WTC11 (cell line): ENCODE data around the gene CNPY4. TPM values are rescaled to one million over a fixed set of nuclear protein-coding genes. Genes with fewer than 3 reads are reported as not detected.

Source experiments
- ATF6 ChIP-seq: sonication (generic); formaldehyde crosslinking; IDR thresholded peaks from 2 replicates; pipeline ENCODE4 v1.8.1; 2023; ENCODE audit warnings: mild to moderate bottlenecking, missing genetic modification reagents
- E2F5 ChIP-seq: sonication (generic); formaldehyde crosslinking; IDR thresholded peaks from 2 replicates; pipeline ENCODE4 v1.8.1; 2022; ENCODE audit warnings: mild to moderate bottlenecking, moderate library complexity, missing genetic modification reagents
- ELF4 ChIP-seq: sonication (generic); formaldehyde crosslinking; IDR thresholded peaks from 2 replicates; pipeline ENCODE4 v1.8.1; 2022; ENCODE audit warnings: low read depth, mild to moderate bottlenecking, moderate library complexity, missing genetic modification reagents
- ERG ChIP-seq: fragments of 250-450 bp; sonication (Bioruptor Pico); IDR thresholded peaks from 2 replicates; pipeline ENCODE4 v1.8.0; 2021; ENCODE audit warnings: mild to moderate bottlenecking
- FOXP1 ChIP-seq: sonication (generic); formaldehyde crosslinking; IDR thresholded peaks from 2 replicates; pipeline ENCODE4 v1.8.0; 2022; ENCODE audit warnings: missing genetic modification reagents, mild to moderate bottlenecking, moderate library complexity, borderline replicate concordance
- KAT7 ChIP-seq: sonication (generic); formaldehyde crosslinking; IDR thresholded peaks from 2 replicates; pipeline ENCODE4 v1.8.1; 2023; ENCODE audit warnings: missing genetic modification reagents, mild to moderate bottlenecking, borderline replicate concordance
- NFATC4 ChIP-seq: fragments of 250-450 bp; sonication (Bioruptor Pico); IDR thresholded peaks from 2 replicates; pipeline ENCODE4 v1.9.0; 2021; ENCODE audit warnings: mild to moderate bottlenecking
- NFE2L1 ChIP-seq: sonication (generic); formaldehyde crosslinking; IDR thresholded peaks from 2 replicates; pipeline ENCODE4 v1.8.1; 2023; ENCODE audit warnings: missing genetic modification reagents
- NR1H2 ChIP-seq: sonication (generic); formaldehyde crosslinking; IDR thresholded peaks from 2 replicates; pipeline ENCODE4 v1.9.0; 2021; ENCODE audit warnings: mild to moderate bottlenecking, moderate library complexity, missing genetic modification reagents
- PRDM15 ChIP-seq: sonication (generic); formaldehyde crosslinking; IDR thresholded peaks from 2 replicates; pipeline ENCODE4 v1.8.0; 2022; ENCODE audit warnings: missing genetic modification reagents
- PREB ChIP-seq: sonication (generic); formaldehyde crosslinking; IDR thresholded peaks from 2 replicates; pipeline ENCODE4 v1.8.1; 2022; ENCODE audit warnings: mild to moderate bottlenecking, missing genetic modification reagents, moderate library complexity, borderline replicate concordance
- RELA ChIP-seq: sonication (generic); formaldehyde crosslinking; IDR thresholded peaks from 2 replicates; pipeline ENCODE4 v1.8.1; 2022; ENCODE audit warnings: missing genetic modification reagents, mild to moderate bottlenecking, borderline replicate concordance
- STAT6 ChIP-seq: sonication (generic); formaldehyde crosslinking; conservative IDR thresholded peaks from 2 replicates; pipeline ENCODE4 v1.8.1; 2023; ENCODE audit warnings: mild to moderate bottlenecking, low read depth, missing genetic modification reagents, moderate library complexity
- TP53 ChIP-seq: sonication (generic); formaldehyde crosslinking; IDR thresholded peaks from 2 replicates; pipeline ENCODE4 v1.8.1; 2023; ENCODE audit warnings: mild to moderate bottlenecking, missing genetic modification reagents
- USF1 ChIP-seq: sonication (generic); formaldehyde crosslinking; IDR thresholded peaks from 2 replicates; pipeline ENCODE4 v1.8.0; 2022; ENCODE audit warnings: mild to moderate bottlenecking, missing genetic modification reagents
- ZBTB43 ChIP-seq: sonication (generic); formaldehyde crosslinking; IDR thresholded peaks from 2 replicates; pipeline ENCODE4 v1.8.1; 2023; ENCODE audit warnings: mild to moderate bottlenecking, missing genetic modification reagents
- ZNF121 ChIP-seq: sonication (generic); formaldehyde crosslinking; IDR thresholded peaks from 2 replicates; pipeline ENCODE4 v1.8.0; 2023; ENCODE audit warnings: missing genetic modification reagents
- ZNF138 ChIP-seq: sonication (generic); formaldehyde crosslinking; conservative IDR thresholded peaks from 2 replicates; pipeline ENCODE4 v1.8.1; 2022; ENCODE audit warnings: mild to moderate bottlenecking, moderate library complexity, missing genetic modification reagents
- ZNF396 ChIP-seq: fragments of 250-450 bp; sonication (Bioruptor Pico); IDR thresholded peaks from 2 replicates; pipeline ENCODE4 v1.8.0; 2021; ENCODE audit warnings: mild to moderate bottlenecking, moderate library complexity, borderline replicate concordance
- ZNF416 ChIP-seq: fragments of 250-450 bp; sonication (Bioruptor Pico); IDR thresholded peaks from 2 replicates; pipeline ENCODE4 v1.9.0; 2021; ENCODE audit warnings: mild to moderate bottlenecking, inconsistent platforms
- ZNF423 ChIP-seq: fragments of 250-450 bp; sonication (Bioruptor Pico); IDR thresholded peaks from 2 replicates; pipeline ENCODE4 v2.1.2; 2022; ENCODE audit warnings: mild to moderate bottlenecking, moderate library complexity
- ZNF425 ChIP-seq: fragments of 250-450 bp; sonication (Bioruptor Pico); conservative IDR thresholded peaks from 2 replicates; pipeline ENCODE4 v1.9.0; 2021; ENCODE audit warnings: mild to moderate bottlenecking
- ZNF671 ChIP-seq: fragments of 250-450 bp; sonication (Bioruptor Pico); IDR thresholded peaks from 2 replicates; pipeline ENCODE4 v1.8.0; 2021; ENCODE audit warnings: mild to moderate bottlenecking
- total RNA-seq: library from RNA; stranded (reverse); gene quantifications from 3 replicates; pipeline ENCODE4 v1.2.3, GENCODE V29; 2021

CNPY4 gene
- total RNA-seq, 1 experiment from 2014 or later: 15.1 TPM

- TF ChIP-seq RELA: no peak
- TF ChIP-seq ERG (CRISPR knock-in tag): no peak
- no peak for TF ChIP-seq ZBTB43 (CRISPR knock-in tag)
- no peak for TF ChIP-seq PREB
- peak; percentile 46; the same call in 1 of the 2 replicates for TF ChIP-seq ZNF416 (CRISPR knock-in tag)
- TF ChIP-seq FOXP1 (CRISPR knock-in tag): peak; percentile 60; the same call in 1 of the 2 replicates
- TF ChIP-seq ATF6: no peak
- TF ChIP-seq TP53: no peak
- no peak; the same call in 1 of the 2 replicates for TF ChIP-seq ZNF425 (CRISPR knock-in tag)
- no peak for TF ChIP-seq STAT6 (CRISPR knock-in tag)
- TF ChIP-seq KAT7 (CRISPR knock-in tag): no peak
- TF ChIP-seq NFE2L1 (CRISPR knock-in tag): no peak
- TF ChIP-seq ZNF396 (CRISPR knock-in tag): no peak
- TF ChIP-seq ELF4 (CRISPR knock-in tag): no peak
- no peak for TF ChIP-seq NR1H2
- TF ChIP-seq NFATC4 (CRISPR knock-in tag): no peak
- TF ChIP-seq PRDM15 (CRISPR knock-in tag): no peak
- TF ChIP-seq ZNF423: no peak
- no peak for TF ChIP-seq ZNF138 (CRISPR knock-in tag)
- TF ChIP-seq ZNF121 (CRISPR knock-in tag): no peak
- TF ChIP-seq USF1 (CRISPR knock-in tag): 0 out of 2 replicates have a peak, but pooled peaks have one; percentile 33
- peak; percentile 63 for TF ChIP-seq E2F5 (CRISPR knock-in tag)
- no peak for TF ChIP-seq ZNF671 (CRISPR knock-in tag)
These were observed 18.9 kb upstream of the CNPY4 start (continued) for GRCh38 chr7:100100420-100101015.
